ENCODE measurements around the gene ODAD2.

GRCh38 chr10:27792216-27792615, 206.7 kb downstream of the ODAD2 start:
- TF ChIP-seq CTCF (IDR thresholded peaks at IDR 0.05), result no peak
- no peak for TF ChIP-seq POLR2A (IDR thresholded peaks at IDR 0.05)
